ENCODE results near the gene PPM1B. TPM values are rescaled to one million over a fixed set of nuclear protein-coding genes. Genes with fewer than 3 reads are reported as not detected.

PPM1B gene
- total and polyA plus RNA-seq, 2 of the 8 experiments (the other 6 are each of a cell fraction or from before 2014, with no cell fraction given) = 43.6 to 126 TPM

DNA sequence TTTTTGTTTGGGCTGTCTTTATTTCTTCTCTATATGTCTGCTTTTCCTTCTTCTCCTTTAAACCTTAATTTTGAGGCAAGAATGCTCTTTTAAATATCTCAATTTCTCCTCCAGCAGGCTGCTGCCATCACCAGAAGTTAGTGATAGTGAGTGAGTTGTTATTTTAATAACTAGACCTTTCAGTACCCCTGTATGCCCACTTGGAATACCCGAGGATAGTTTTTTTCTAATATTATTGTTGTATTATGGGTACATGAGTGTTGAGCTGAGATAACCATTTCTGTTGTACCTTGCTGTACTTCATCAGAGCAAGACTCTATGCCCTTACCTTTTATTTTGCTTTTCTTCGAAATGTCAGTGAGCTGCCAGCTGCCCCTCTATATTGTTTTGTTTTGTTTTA lies 50.1 kb downstream of the PPM1B start:
- WGBS, 2 experiments (ENCODE audit: extremely low coverage in 1 of 2, insufficient coverage in 1 of 2, insufficient read length in 1 of 2, insufficient replicate concordance in 2 of 2, low coverage in 1 of 2, low lambda C conversion rate in 2 of 2, missing lambda C conversion rate in 1 of 2) = 92% methylated on average over 2 of the region's 2 CpGs; no CpG with 5 or more reads in 1 of the 2 experiments

More for the DNA sequence above, 50.1 kb downstream of the PPM1B start:
- Histone ChIP-seq H2BK120ac (replicated peaks; ENCODE audit: low read depth, low read length) (no peak overlapping the region), H2AK5ac (ENCODE audit: low read depth, low read length) (no peak overlapping the region), H3K27ac (ENCODE audit: low read depth, low read length) (no peak overlapping the region), H3K27me3 (replicated peaks in 1 of 4; ENCODE audit: control insufficient read depth in 3 of 4, extremely low read depth in 1 of 4, insufficient read depth in 3 of 4, low read length in 3 of 4) (no peaks in the 10 kb centered on the region), H2BK15ac (ENCODE audit: low read length) (no peak overlapping the region), H3K23ac (ENCODE audit: insufficient read length) (no peak overlapping the region), H3K9ac (replicated peaks in 1 of 4; ENCODE audit: extremely low read depth in 1 of 4, low read depth in 3 of 4, low read length in 3 of 4) (no peak overlapping the region), H3K4ac (replicated peaks; ENCODE audit: insufficient read length, low read depth, low read length) (no peak overlapping the region), H3K79me1 (ENCODE audit: low read depth, low read length) (peaks cover 3% of the 10 kb centered on the region; the same call in 1 of the 2 replicates), H4K5ac (ENCODE audit: insufficient read length, low read depth, low read length) (no peak overlapping the region), H3K4me2 (ENCODE audit: insufficient read depth in 1 of 2, low read depth in 2 of 2, low read length in 2 of 2) (no peak overlapping the region), H3K4me1 (replicated peaks in 1 of 4; ENCODE audit: control insufficient read depth in 3 of 4, insufficient read depth in 4 of 4, low read length in 3 of 4) (no peaks in the 10 kb centered on the region), H3K4me3 (ENCODE audit: extremely low read depth in 1 of 4, insufficient read depth in 2 of 4, low read depth in 3 of 4, low read length in 4 of 4) (no peak overlapping the region), H4K20me1 (replicated peaks in 1 of 2; ENCODE audit: control insufficient read depth in 1 of 2, insufficient read depth in 2 of 2, low read length in 2 of 2) (peaks cover 0 to 2% of the 10 kb centered on the region in 2 experiments), H3K36me3 (ENCODE audit: control insufficient read depth in 2 of 4, insufficient read depth in 4 of 4, low read length in 3 of 4) (peaks cover 7 to 78% (median 25%) of the 10 kb centered on the region in 4 experiments; a peak in 7 of 8 replicates), H2BK20ac (ENCODE audit: low read length) (no peak overlapping the region), H3K79me2 (ENCODE audit: control insufficient read depth in 1 of 2, insufficient read depth in 2 of 2, low read length in 2 of 2) (peaks cover 0 to 59% of the 10 kb centered on the region in 2 experiments; a peak in 2 of 4 replicates), H3K9me3 (ENCODE audit: insufficient read depth in 2 of 2, low read depth in 1 of 2, low read length in 1 of 2) (no peaks in the 10 kb centered on the region), H2AFZ (ENCODE audit: low read length) (no peak overlapping the region), H3K18ac (ENCODE audit: extremely low read depth, low read length) (no peak overlapping the region), H3K56ac (replicated peaks; ENCODE audit: insufficient read length, low read depth, low read length) (no peak overlapping the region), H4K8ac (ENCODE audit: extremely low read depth, insufficient read depth, low read length) (no peak overlapping the region), H3K14ac (ENCODE audit: insufficient read length) (no peak overlapping the region), H2BK5ac (ENCODE audit: low read depth, low read length) (no peak overlapping the region), H2BK12ac (ENCODE audit: low read depth, low read length) (no peak overlapping the region), H4K91ac (replicated peaks; ENCODE audit: insufficient read length, low read length) (no peak overlapping the region), H3K23me2 (ENCODE audit: low read depth, low read length) (no peaks in the 10 kb centered on the region)
- TF ChIP-seq KDM4A (IDR thresholded peaks at IDR 0.05; ENCODE audit: low read depth, low read length, severe bottlenecking) (no peak), BRCA1 (IDR thresholded peaks at IDR 0.05; ENCODE audit: low read depth, low read length) (no peak), RNF2 (IDR thresholded peaks at IDR 0.05; ENCODE audit: borderline replicate concordance, low read depth, low read length, missing control alignments, poor library complexity, severe bottlenecking) (no peak)
- ChIA-PET CTCF (ENCODE audit: partially characterized antibody) (interaction anchor here (0.7 kb wide), 1 partner anchor 166 kb away, joined by 4 read pairs; no protein-coding TSS in a partner anchor), POLR2A (ENCODE audit: partially characterized antibody) (no interaction called here)
- DNase-seq (ENCODE audit: low read depth in 1 of 2, low spot score in 2 of 2) (no peak), FAIRE-seq (no peak)
